K562 (cell line): ENCODE results near the gene ELAC2. TPM values are rescaled to one million over a fixed set of nuclear protein-coding genes. Genes with fewer than 3 reads are reported as not detected.
A peak's percentile ranks its signal among the peaks of the same experiment; 100 is the strongest.

Experiments used
- ATAC-seq: fragments of 200-7000 bp; cut with Tn5 transposase; 3 replicates; pipeline ENCODE4 v1.9.1; 2020; ENCODE audit warnings: moderate library complexity
- BruUV-seq: library from RNA; stranded (reverse); fragments of 400-500 nt; replicated peaks from 2 replicates; lab custom pipeline; 2021; lab: Mats Ljungman, UMichigan
- CTCF ChIA-PET: fragments of 300-600 bp; formaldehyde crosslinking; extraction: SDS; loops from one replicate; lab custom pipeline; 2021; ENCODE audit warnings: low intra/inter-chr PET ratio; lab: Yijun Ruan, JAX
- POLR2A ChIA-PET: fragments of 300-600, 350-650 bp; sonication (Branson Sonifier 250); formaldehyde crosslinking; extraction: SDS; loops from one replicate; lab custom pipeline; 2021; ENCODE audit warnings: antibody characterized with exemption, inconsistent platforms; lab: Yijun Ruan, JAX
- DNase-seq, 4 experiments: peaks; one replicate each; pipeline versions ENCODE4 v3.0.0 to v3.0.0-alpha.2; 2011 to 2018; ENCODE audit warnings: low spot score in 3 of 4, mixed read lengths in 3 of 4; ENCODE audit errors: extremely low read depth in 1 of 4
- FAIRE-seq: peaks from 2 replicates; lab custom pipeline; 2011; peaks lifted over from hg19 to GRCh38; lab: Jason Lieb, UNC
- H2AFZ ChIP-seq: 2 replicates; pipeline ENCODE4 v1.6.0; 2011; ENCODE audit warnings: low read depth, low read length, control low read depth, inconsistent platforms
- H3K27ac ChIP-seq: fragments of 200-600 bp; 3 replicates; pipeline ENCODE4 v1.8.0; 2011; ENCODE audit warnings: low read depth, mild to moderate bottlenecking, control low read depth, inconsistent platforms, low read length, moderate library complexity, mixed read lengths; ENCODE audit errors: extremely low read depth
- H3K27me3 ChIP-seq, 2 experiments: fragments of 300-600 bp in 1 of 2; 2 replicates in 1 of 2; 3 replicates in 1 of 2; pipeline versions ENCODE4 v1.6.0 to v1.8.0; 2011; ENCODE audit warnings: inconsistent platforms in 2 of 2, low read length in 2 of 2, mild to moderate bottlenecking in 1 of 2, mixed read lengths in 1 of 2, moderate library complexity in 1 of 2; ENCODE audit not compliant: control insufficient read depth in 2 of 2, insufficient read depth in 2 of 2
- H3K36me3 ChIP-seq: fragments of 300-600 bp; 3 replicates; pipeline ENCODE4 v1.8.0; 2011; ENCODE audit warnings: mild to moderate bottlenecking, low read length, inconsistent platforms; ENCODE audit not compliant: control insufficient read depth, insufficient read depth
- H3K4me1 ChIP-seq, 2 experiments: fragments of 200-600 bp in 1 of 2; replicated peaks in 1 of 2; 2 replicates in 1 of 2; 3 replicates in 1 of 2; pipeline versions ENCODE4 v1.5.1 to v1.8.0; 2011; ENCODE audit warnings: inconsistent platforms in 2 of 2, low read length in 2 of 2, mild to moderate bottlenecking in 1 of 2, mixed read lengths in 1 of 2, moderate library complexity in 1 of 2; ENCODE audit not compliant: control insufficient read depth in 2 of 2, insufficient read depth in 2 of 2
- H3K4me2 ChIP-seq: 2 replicates; pipeline ENCODE4 v1.6.1; 2011; ENCODE audit warnings: low read length, control low read depth, inconsistent platforms, mixed read lengths; ENCODE audit not compliant: insufficient read depth
- H3K4me3 ChIP-seq: fragments of 200-600 bp; sonication (generic), shearing (Covaris generic); 2 replicates; pipeline ENCODE4 v1.5.1; 2016; ENCODE audit warnings: control low read depth, inconsistent platforms
- H3K79me2 ChIP-seq: fragments of 200-600 bp; 3 replicates; pipeline ENCODE4 v1.8.0; 2011; ENCODE audit warnings: low read length, inconsistent platforms; ENCODE audit not compliant: control insufficient read depth, insufficient read depth
- H3K9ac ChIP-seq, 2 experiments: 2 replicates each; pipeline versions ENCODE4 v1.6.0 to v1.6.1; 2011; ENCODE audit warnings: low read depth in 2 of 2, low read length in 2 of 2, control low read depth in 1 of 2, inconsistent platforms in 1 of 2, mild to moderate bottlenecking in 1 of 2, mixed read lengths in 1 of 2; ENCODE audit not compliant: insufficient read depth in 1 of 2
- H3K9me1 ChIP-seq: one replicate; pipeline ENCODE4 v1.6.0; 2011; ENCODE audit warnings: inconsistent platforms, mild to moderate bottlenecking, low read length, moderate library complexity; ENCODE audit not compliant: control insufficient read depth, insufficient read depth
- H3K9me3 ChIP-seq: replicated peaks from 2 replicates; pipeline ENCODE4 v1.5.1; 2011; ENCODE audit warnings: low read depth, low read length, inconsistent platforms; ENCODE audit not compliant: control insufficient read depth, insufficient read depth
- H4K20me1 ChIP-seq: replicated peaks from 2 replicates; pipeline ENCODE4 v1.6.1; 2011; ENCODE audit warnings: low read length, inconsistent platforms, mixed read lengths; ENCODE audit not compliant: control insufficient read depth, insufficient read depth
- CHD4 ChIP-seq: fragments of 200-600 bp; sonication (generic); IDR thresholded peaks from 3 replicates; pipeline ENCODE4 v1.6.1; 2012; ENCODE audit warnings: low read depth, mild to moderate bottlenecking, mixed read lengths, low read length, inconsistent platforms; ENCODE audit not compliant: insufficient read depth, insufficient replicate concordance, poor library complexity, severe bottlenecking
- GABPB2 ChIP-seq: fragments of 250-450 bp; sonication (Bioruptor Pico); conservative IDR thresholded peaks from 2 replicates; pipeline ENCODE4 v1.5.1; 2021; ENCODE audit warnings: mild to moderate bottlenecking
- HDAC6 ChIP-seq: IDR thresholded peaks from 2 replicates; pipeline ENCODE4 v1.6.1; 2012; ENCODE audit warnings: low read depth, mild to moderate bottlenecking, control low read depth, inconsistent platforms, low read length, moderate library complexity
- KLF1 ChIP-seq: fragments of 450-650 bp; IDR thresholded peaks from 2 replicates; pipeline ENCODE4 v1.6.1; 2016; ENCODE audit warnings: missing genetic modification characterization, missing compliant biosample characterization
- MTF1 ChIP-seq: fragments of 250-450 bp; sonication (Bioruptor Pico); IDR thresholded peaks from 2 replicates; pipeline ENCODE4 v1.9.0; 2021; ENCODE audit warnings: moderate library complexity, mild to moderate bottlenecking, inconsistent platforms, borderline replicate concordance
- POLR2G ChIP-seq: fragments of 200-400 bp; formaldehyde crosslinking; IDR thresholded peaks from 2 replicates; pipeline ENCODE4 v1.6.1; 2017; ENCODE audit warnings: low read depth, mild to moderate bottlenecking, antibody characterized with exemption, low read length, moderate library complexity
- SAFB ChIP-seq: fragments of 200-400 bp; formaldehyde crosslinking; IDR thresholded peaks from 2 replicates; pipeline ENCODE4 v1.6.1; 2017; ENCODE audit warnings: low read depth, low read length, borderline replicate concordance
- SP2 ChIP-seq: IDR thresholded peaks from 2 replicates; pipeline ENCODE4 v1.6.1; 2011; ENCODE audit warnings: mild to moderate bottlenecking, low read depth, low read length, moderate library complexity; ENCODE audit not compliant: poor library complexity, severe bottlenecking; ENCODE audit errors: extremely low read depth
- TAF15 ChIP-seq: fragments of 200-400 bp; formaldehyde crosslinking; IDR thresholded peaks from 2 replicates; pipeline ENCODE4 v1.6.1; 2017; ENCODE audit warnings: mild to moderate bottlenecking, low read depth, low read length, moderate library complexity
- THRAP3 ChIP-seq: fragments of 450-650 bp; IDR thresholded peaks from 2 replicates; pipeline ENCODE4 v1.6.1; 2016; ENCODE audit warnings: mild to moderate bottlenecking, inconsistent platforms, borderline replicate concordance
- WGBS: fragments of 100-300 bp; shearing (Covaris generic); methylation state at CpG from one replicate; pipeline ENCODE4 v1.1.6; 2016; ENCODE audit warnings: low coverage, mixed read lengths; ENCODE audit not compliant: insufficient coverage; ENCODE audit errors: missing lambda C conversion rate; 5-methylcytosine and 5-hydroxymethylcytosine counted together
- in situ Hi-C: fragments of 300-500 bp; cut with MboI; formaldehyde crosslinking; loops from 4 replicates; pipeline ENCODE4 v1.15.0; 2018; ENCODE audit warnings: inconsistent platforms, mixed read lengths
- intact Hi-C: fragments of 100-400 bp; cut with micrococcal nuclease; formaldehyde crosslinking; loops from 2 replicates; pipeline ENCODE4 v1.14.2; 2022
- polyA plus RNA-seq, 8 experiments: library from polyadenylated mRNA; depleted of rRNA in 4 of 8; stranded (reverse) in 5 of 8; unstranded in 3 of 8; fragments of >200 nt; fragmentation: Nextera tagmentation in 2 of 8; fragmentation: Illumina TruSeq in 1 of 8; extraction: Ambion mirVana in 2 of 8; extraction: Trizol in 1 of 8; gene quantifications; 2 replicates each; pipeline versions ENCODE4 v1.2.1 to v1.2.3, GENCODE V29; 2011 to 2014; ENCODE audit warnings: inconsistent platforms in 1 of 8, missing spikeins in 1 of 8
- total RNA-seq, 7 experiments: library from RNA; depleted of rRNA in 6 of 7; stranded (reverse); fragments of >200 nt in 6 of 7; fragmentation: Illumina TruSeq in 2 of 7; extraction: Trizol in 2 of 7; gene quantifications; 2 replicates each; pipeline versions ENCODE4 v1.2.1 to v1.2.3, GENCODE V29; 2011 to 2021; ENCODE audit warnings: low replicate concordance in 1 of 7
- TF ChIP-seq, protein P1 (sequence below): fragments of 450-650 bp; formaldehyde crosslinking; IDR thresholded peaks from 2 replicates; pipeline ENCODE4 v1.4.0; 2022; ENCODE audit warnings: missing genetic modification characterization
- TF ChIP-seq, protein P2 (sequence below): sonication (generic); formaldehyde crosslinking; IDR thresholded peaks from 2 replicates; pipeline ENCODE4 v1.8.0; 2022; ENCODE audit warnings: mild to moderate bottlenecking, missing genetic modification reagents

The ELAC2 gene
- total and polyA plus RNA-seq, 9 of the 15 experiments (the other 6 are each of a cell fraction or from before 2014, with no cell fraction given) = 4.5 to 129 (median 70.6) TPM

DNA sequence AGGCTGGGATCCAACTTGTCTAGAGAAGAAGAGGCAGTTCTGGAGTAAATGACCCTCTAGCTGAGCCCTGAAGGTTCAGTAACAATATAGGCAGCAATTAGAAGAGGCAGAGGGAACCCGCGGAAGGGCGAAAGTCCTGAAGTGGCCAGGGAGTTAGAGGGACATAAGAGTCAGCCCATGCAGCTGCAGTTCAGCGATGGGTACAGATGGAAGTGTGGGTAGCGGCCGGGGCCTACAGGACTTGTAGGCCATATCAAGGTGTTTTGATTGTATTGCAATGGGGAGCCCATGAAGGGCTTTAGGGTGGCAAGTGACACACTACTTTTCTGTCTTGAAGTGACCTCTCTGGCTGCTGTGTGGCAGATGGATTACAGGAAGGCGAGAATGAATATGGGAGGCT lies 3.0 kb downstream of the ELAC2 start:
- WGBS = 97% methylated on average over 4 of the region's 7 CpGs
- CTCF ChIA-PET = no interaction called here
- Histone ChIP-seq H3K79me2 (peaks cover 27% of the 10 kb centered on the region), H4K20me1 (no peaks in the 10 kb centered on the region), H3K4me1 (peaks cover 2 to 6% of the 10 kb centered on the region in 2 experiments; a peak in 4 of 5 replicates), H3K9me3 (no peaks in the 10 kb centered on the region), H2AFZ (no peak overlapping the region), H3K9me1 (no peaks in the 10 kb centered on the region), H3K9ac (0 out of 4 replicates have a peak overlapping the region, but pooled peaks of 1 of the 2 experiments have one; percentile 35), H3K27ac (no peak overlapping the region), H3K27me3 (no peaks in the 10 kb centered on the region), H3K4me2 (no peak overlapping the region), H3K36me3 (peaks cover 67% of the 10 kb centered on the region), H3K4me3 (no peak overlapping the region)
- BruUV-seq = no TSS peak
- in situ Hi-C loops = no loop called here
- POLR2A ChIA-PET = interaction anchor here (2.0 kb wide), 1 partner anchor 10 kb away, joined by 5 read pairs; no protein-coding TSS in a partner anchor
- intact Hi-C loops = no loop called here
- ATAC-seq (no peak), FAIRE-seq (no peak), DNase-seq (no peak)
- no peak for TF ChIP-seq THRAP3
- TF ChIP-seq GABPB2 = no peak
- no peak for TF ChIP-seq SP2

DNA sequence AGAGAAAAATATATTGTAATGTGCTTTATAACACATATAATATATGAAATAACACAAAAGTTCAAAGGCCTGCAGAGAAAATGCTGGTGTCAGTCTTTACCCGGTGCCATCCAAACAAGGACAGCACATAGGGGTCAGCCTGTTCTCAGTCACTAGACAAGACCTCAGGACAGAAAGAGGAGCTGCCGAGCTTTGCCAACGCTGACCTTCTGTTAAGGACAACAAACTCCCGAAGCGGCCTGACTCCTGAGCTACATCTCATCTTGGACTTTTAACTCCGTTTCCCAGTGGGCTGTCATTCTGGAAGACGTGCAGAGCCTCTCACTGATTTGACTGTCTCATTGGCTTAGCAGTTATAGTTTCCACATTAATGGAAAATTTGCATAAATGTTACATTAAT lies 6.9 kb downstream of the ELAC2 start:
- in situ Hi-C loops = no loop called here
- no peak for FAIRE-seq
- H3K9me3 ChIP-seq = no peaks in the 10 kb centered on the region
- TF ChIP-seq, protein P1, sequence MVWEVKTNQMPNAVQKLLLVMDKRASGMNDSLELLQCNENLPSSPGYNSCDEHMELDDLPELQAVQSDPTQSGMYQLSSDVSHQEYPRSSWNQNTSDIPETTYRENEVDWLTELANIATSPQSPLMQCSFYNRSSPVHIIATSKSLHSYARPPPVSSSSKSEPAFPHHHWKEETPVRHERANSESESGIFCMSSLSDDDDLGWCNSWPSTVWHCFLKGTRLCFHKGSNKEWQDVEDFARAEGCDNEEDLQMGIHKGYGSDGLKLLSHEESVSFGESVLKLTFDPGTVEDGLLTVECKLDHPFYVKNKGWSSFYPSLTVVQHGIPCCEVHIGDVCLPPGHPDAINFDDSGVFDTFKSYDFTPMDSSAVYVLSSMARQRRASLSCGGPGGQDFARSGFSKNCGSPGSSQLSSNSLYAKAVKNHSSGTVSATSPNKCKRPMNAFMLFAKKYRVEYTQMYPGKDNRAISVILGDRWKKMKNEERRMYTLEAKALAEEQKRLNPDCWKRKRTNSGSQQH = no peak
- TF ChIP-seq SAFB (no peak), KLF1 (no peak), HDAC6 (no peak), CHD4 (no peak), MTF1 (CRISPR knock-in tag) (no peak), TAF15 (no peak), POLR2G (no peak)
- TF ChIP-seq, protein P2, sequence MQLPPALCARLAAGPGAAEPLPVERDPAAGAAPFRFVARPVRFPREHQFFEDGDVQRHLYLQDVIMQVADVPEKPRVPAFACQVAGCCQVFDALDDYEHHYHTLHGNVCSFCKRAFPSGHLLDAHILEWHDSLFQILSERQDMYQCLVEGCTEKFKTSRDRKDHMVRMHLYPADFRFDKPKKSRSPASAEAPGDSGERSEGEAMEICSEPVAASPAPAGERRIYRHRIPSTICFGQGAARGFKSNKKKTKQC (CRISPR knock-in tag) = no peak

More for the DNA sequence above, 6.9 kb downstream of the ELAC2 start:
- Histone ChIP-seq H3K27ac (no peak overlapping the region), H3K4me2 (no peak overlapping the region), H3K36me3 (peaks cover 81% of the 10 kb centered on the region), H3K4me3 (no peak overlapping the region), H3K79me2 (peaks cover 10% of the 10 kb centered on the region), H2AFZ (no peak overlapping the region), H3K9ac (no peak overlapping the region), H3K9me1 (no peaks in the 10 kb centered on the region), H3K27me3 (no peaks in the 10 kb centered on the region), H3K4me1 (no peaks in the 10 kb centered on the region; a peak in 1 of 5 replicates), H4K20me1 (no peaks in the 10 kb centered on the region)
- intact Hi-C loops = no loop called here
- POLR2A ChIA-PET = interaction anchor here (1.1 kb wide), 1 partner anchor 10 kb away, joined by 3 read pairs; no protein-coding TSS in a partner anchor
- CTCF ChIA-PET = no interaction called here
- WGBS = 94% methylated on average over 7 of the region's 7 CpGs
- BruUV-seq = no TSS peak
- ATAC-seq (no peak), DNase-seq (no peak)
